Muscle layer of duodenum (tissue), 2 donors: Measurements from ENCODE around the gene U2AF1L4.

Source experiments
- H3K27ac ChIP-seq: one replicate; pipeline ENCODE4 v1.7.0; 2013; ENCODE audit warnings: mild to moderate bottlenecking, low read length
- H3K27me3 ChIP-seq: one replicate; pipeline ENCODE4 v1.7.0; 2013; ENCODE audit warnings: low read depth, mild to moderate bottlenecking, control low read depth, low read length
- H3K36me3 ChIP-seq, 2 donors: one replicate each; pipeline ENCODE4 v1.7.0; 2013; ENCODE audit warnings: low read length in 2 of 2, control low read depth in 1 of 2, mild to moderate bottlenecking in 1 of 2; ENCODE audit not compliant: insufficient read depth in 2 of 2, control insufficient read depth in 1 of 2
- H3K4me1 ChIP-seq, 2 donors: one replicate each; pipeline ENCODE4 v1.7.0; 2013; ENCODE audit warnings: low read length in 2 of 2, mild to moderate bottlenecking in 2 of 2, control low read depth in 1 of 2, moderate library complexity in 1 of 2; ENCODE audit not compliant: insufficient read depth in 2 of 2, control insufficient read depth in 1 of 2
- H3K4me3 ChIP-seq, 2 donors: one replicate each; pipeline ENCODE4 v1.7.0; 2013; ENCODE audit warnings: low read length in 2 of 2, low read depth in 1 of 2, mild to moderate bottlenecking in 1 of 2
- H3K9me3 ChIP-seq, 2 donors: one replicate each; pipeline ENCODE4 v1.7.0; 2013; ENCODE audit warnings: low read length in 2 of 2, control low read depth in 1 of 2, mild to moderate bottlenecking in 1 of 2; ENCODE audit not compliant: control insufficient read depth in 1 of 2
- donor health status: healthy.

Gene U2AF1L4

GRCh38 chr19:35734889-35735288, 10.3 kb downstream of the U2AF1L4 start:
- no peaks in the 10 kb centered on the region for H3K27me3 ChIP-seq
- no peak overlapping the region for H3K4me3 ChIP-seq
- no peaks in the 10 kb centered on the region for H3K9me3 ChIP-seq
- peaks cover 3 to 5% of the 10 kb centered on the region in 2 donors for H3K4me1 ChIP-seq
- H3K27ac ChIP-seq: no peak overlapping the region
- H3K36me3 ChIP-seq: peaks cover 45 to 81% of the 10 kb centered on the region in 2 donors

- no peaks in the 10 kb centered on the region for H3K9me3 ChIP-seq
- H3K36me3 ChIP-seq: peaks cover 48 to 87% of the 10 kb centered on the region in 2 donors
- no peak overlapping the region for H3K4me3 ChIP-seq
These were observed 10.9 kb downstream of the U2AF1L4 start for GRCh38 chr19:35734273-35734672.

GRCh38 chr19:35733180-35734125, 11.8 kb downstream of the U2AF1L4 start:
- no peaks in the 10 kb centered on the region for H3K4me1 ChIP-seq
- H3K4me3 ChIP-seq: no peak overlapping the region
- H3K9me3 ChIP-seq: no peaks in the 10 kb centered on the region
- no peaks in the 10 kb centered on the region for H3K27me3 ChIP-seq
- no peak overlapping the region for H3K27ac ChIP-seq
- peaks cover 52 to 88% of the 10 kb centered on the region in 2 donors for H3K36me3 ChIP-seq

More at GRCh38 chr19:35734273-35734672, 10.9 kb downstream of the U2AF1L4 start:
- H3K27me3 ChIP-seq: no peaks in the 10 kb centered on the region
- no peak overlapping the region for H3K27ac ChIP-seq
- H3K4me1 ChIP-seq: no peaks in the 10 kb centered on the region

GRCh38 chr19:35732540-35733179, 12.6 kb downstream of the U2AF1L4 start:
- peaks cover 50 to 88% of the 10 kb centered on the region in 2 donors for H3K36me3 ChIP-seq
- H3K9me3 ChIP-seq: no peaks in the 10 kb centered on the region

GRCh38 chr19:35731779-35732405, 13.3 kb downstream of the U2AF1L4 start:
- Histone ChIP-seq H3K27me3 (no peaks in the 10 kb centered on the region), H3K27ac (no peak overlapping the region), H3K4me1 (no peaks in the 10 kb centered on the region), H3K4me3 (no peak overlapping the region), H3K36me3 (peaks cover 55 to 90% of the 10 kb centered on the region in 2 donors), H3K9me3 (no peaks in the 10 kb centered on the region)

More at GRCh38 chr19:35732540-35733179, 12.6 kb downstream of the U2AF1L4 start:
- H3K4me1 ChIP-seq: no peaks in the 10 kb centered on the region
- H3K27ac ChIP-seq: no peak overlapping the region
- H3K27me3 ChIP-seq: no peaks in the 10 kb centered on the region
- H3K4me3 ChIP-seq: no peak overlapping the region

GRCh38 chr19:35731353-35731752, 13.9 kb downstream of the U2AF1L4 start:
- no peaks in the 10 kb centered on the region for H3K9me3 ChIP-seq
- H3K4me3 ChIP-seq: no peak overlapping the region
- H3K27ac ChIP-seq: no peak overlapping the region
- no peaks in the 10 kb centered on the region for H3K27me3 ChIP-seq
- no peaks in the 10 kb centered on the region for H3K4me1 ChIP-seq
- peaks cover 58 to 90% of the 10 kb centered on the region in 2 donors for H3K36me3 ChIP-seq

- Histone ChIP-seq H3K4me3 (no peak overlapping the region), H3K9me3 (no peaks in the 10 kb centered on the region), H3K4me1 (no peaks in the 10 kb centered on the region), H3K36me3 (peaks cover 65 to 96% of the 10 kb centered on the region in 2 donors), H3K27ac (no peak overlapping the region), H3K27me3 (no peaks in the 10 kb centered on the region)
These were observed 14.9 kb downstream of the U2AF1L4 start for GRCh38 chr19:35730326-35730725.

GRCh38 chr19:35729763-35730162, 15.5 kb downstream of the U2AF1L4 start:
- Histone ChIP-seq H3K27ac (no peak overlapping the region), H3K36me3 (peaks cover 66 to 96% of the 10 kb centered on the region in 2 donors), H3K27me3 (no peaks in the 10 kb centered on the region), H3K4me3 (no peak overlapping the region), H3K4me1 (no peaks in the 10 kb centered on the region), H3K9me3 (no peaks in the 10 kb centered on the region)

- Histone ChIP-seq H3K4me3 (no peak overlapping the region), H3K27ac (no peak overlapping the region), H3K36me3 (peaks cover 66 to 98% of the 10 kb centered on the region in 2 donors), H3K4me1 (no peaks in the 10 kb centered on the region), H3K27me3 (no peaks in the 10 kb centered on the region), H3K9me3 (no peaks in the 10 kb centered on the region)
These were observed 16.2 kb downstream of the U2AF1L4 start for GRCh38 chr19:35729021-35729420.

- no peak overlapping the region for H3K4me3 ChIP-seq
- no peaks in the 10 kb centered on the region for H3K27me3 ChIP-seq
- peaks cover 71 to 99% of the 10 kb centered on the region in 2 donors for H3K36me3 ChIP-seq
- H3K9me3 ChIP-seq: no peaks in the 10 kb centered on the region
- no peaks in the 10 kb centered on the region for H3K4me1 ChIP-seq
- H3K27ac ChIP-seq: no peak overlapping the region
These were observed 17.1 kb downstream of the U2AF1L4 start for GRCh38 chr19:35727956-35728706.
